GM10266 (cell line): ENCODE results near the gene CFAP53.
"Not testable (repeated sequence)": the region's sequence is repeated elsewhere in the genome, so short reads cannot be mapped to it uniquely, and the experiment has no call there.

Experiments
- DNase-seq: peaks from one replicate; pipeline ENCODE4 v3.0.0; 2012; ENCODE audit errors: extremely low spot score
- TF ChIP-seq, protein P1 (sequence below): IDR thresholded peaks from 2 replicates; pipeline ENCODE4 v1.5.1; 2012; ENCODE audit warnings: mild to moderate bottlenecking, low read depth; ENCODE audit not compliant: control insufficient read depth, insufficient read depth; ENCODE audit errors: missing control alignments

The CFAP53 gene

DNA sequence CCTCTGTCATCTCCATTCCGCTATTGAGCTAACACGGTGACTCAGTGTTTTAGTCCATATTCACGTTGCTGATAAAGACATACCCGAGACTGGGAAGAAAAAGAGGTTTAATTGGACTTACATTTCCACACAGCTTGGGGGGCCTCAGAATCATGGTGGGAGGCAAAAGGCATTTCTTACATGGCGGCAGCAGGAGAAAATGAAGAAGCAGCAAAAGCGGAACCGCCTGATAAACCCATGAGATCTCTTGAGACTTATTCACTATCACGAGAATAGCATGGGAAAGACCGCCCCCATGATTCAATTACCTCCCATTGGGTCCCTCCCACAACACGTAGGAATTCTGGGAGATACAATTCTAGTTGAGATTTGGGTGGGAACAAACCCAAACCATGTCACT, 43.8 kb upstream of the CFAP53 start:
- TF ChIP-seq, protein P1, sequence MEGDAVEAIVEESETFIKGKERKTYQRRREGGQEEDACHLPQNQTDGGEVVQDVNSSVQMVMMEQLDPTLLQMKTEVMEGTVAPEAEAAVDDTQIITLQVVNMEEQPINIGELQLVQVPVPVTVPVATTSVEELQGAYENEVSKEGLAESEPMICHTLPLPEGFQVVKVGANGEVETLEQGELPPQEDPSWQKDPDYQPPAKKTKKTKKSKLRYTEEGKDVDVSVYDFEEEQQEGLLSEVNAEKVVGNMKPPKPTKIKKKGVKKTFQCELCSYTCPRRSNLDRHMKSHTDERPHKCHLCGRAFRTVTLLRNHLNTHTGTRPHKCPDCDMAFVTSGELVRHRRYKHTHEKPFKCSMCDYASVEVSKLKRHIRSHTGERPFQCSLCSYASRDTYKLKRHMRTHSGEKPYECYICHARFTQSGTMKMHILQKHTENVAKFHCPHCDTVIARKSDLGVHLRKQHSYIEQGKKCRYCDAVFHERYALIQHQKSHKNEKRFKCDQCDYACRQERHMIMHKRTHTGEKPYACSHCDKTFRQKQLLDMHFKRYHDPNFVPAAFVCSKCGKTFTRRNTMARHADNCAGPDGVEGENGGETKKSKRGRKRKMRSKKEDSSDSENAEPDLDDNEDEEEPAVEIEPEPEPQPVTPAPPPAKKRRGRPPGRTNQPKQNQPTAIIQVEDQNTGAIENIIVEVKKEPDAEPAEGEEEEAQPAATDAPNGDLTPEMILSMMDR: no peak
- no peak for DNase-seq

DNA sequence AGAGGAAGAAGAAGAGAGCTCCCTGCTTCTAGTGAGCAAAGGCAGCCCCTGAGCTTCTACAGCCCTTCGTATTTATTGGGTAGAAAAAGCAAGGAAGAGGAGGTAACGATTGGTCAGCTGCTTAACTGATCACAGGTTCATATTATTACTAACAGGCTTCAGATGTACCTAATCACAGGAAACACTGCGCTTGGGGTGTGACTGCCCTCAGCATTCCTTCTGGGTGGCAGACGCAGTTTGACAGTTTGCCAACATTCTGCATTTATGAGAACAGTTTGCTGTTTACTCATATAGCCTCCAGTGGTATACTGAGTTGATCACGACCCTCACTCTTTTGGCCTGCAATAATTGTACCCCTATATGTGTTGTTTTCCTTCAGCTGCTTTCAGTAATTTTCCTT, 42.6 kb upstream of the CFAP53 start:
- DNase-seq: not testable (repeated sequence)

DNA sequence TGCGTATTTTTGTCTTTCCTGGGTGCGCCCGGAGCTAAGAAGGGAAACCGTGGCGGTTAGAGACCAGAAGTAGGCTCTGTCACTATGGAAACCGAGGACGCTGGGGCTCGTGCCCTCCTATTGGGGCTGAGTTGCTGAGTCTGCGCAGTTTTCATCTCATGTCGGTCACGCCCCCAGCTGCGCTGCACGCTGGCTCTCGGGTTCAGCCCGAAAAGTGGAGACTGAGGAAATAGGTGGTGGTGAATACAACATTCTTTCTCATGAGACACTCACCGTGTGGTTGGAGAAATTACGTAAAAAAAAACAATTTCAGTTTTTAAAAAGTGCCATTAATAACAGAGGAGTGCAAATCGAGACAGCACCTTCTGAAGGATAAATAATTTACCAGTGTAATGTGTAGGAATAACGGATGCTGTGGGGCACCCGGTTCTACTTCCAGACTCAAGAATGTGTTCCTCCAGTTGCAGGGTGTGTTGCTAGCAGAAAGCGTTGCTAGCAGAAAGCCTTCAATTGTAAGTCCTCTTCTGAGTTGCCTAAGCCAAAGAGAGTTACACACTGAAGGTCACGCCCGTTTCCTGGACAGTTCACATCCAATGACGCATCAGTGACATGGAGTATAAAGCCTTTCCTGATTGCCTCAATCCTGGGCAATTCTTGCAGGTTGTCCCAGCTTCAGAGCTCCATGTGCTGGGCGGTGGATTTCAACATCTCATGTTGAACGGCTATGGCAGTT, 41.6 kb upstream of the CFAP53 start:
- DNase-seq: peak; percentile 97
- TF ChIP-seq, protein P1: no peak

DNA sequence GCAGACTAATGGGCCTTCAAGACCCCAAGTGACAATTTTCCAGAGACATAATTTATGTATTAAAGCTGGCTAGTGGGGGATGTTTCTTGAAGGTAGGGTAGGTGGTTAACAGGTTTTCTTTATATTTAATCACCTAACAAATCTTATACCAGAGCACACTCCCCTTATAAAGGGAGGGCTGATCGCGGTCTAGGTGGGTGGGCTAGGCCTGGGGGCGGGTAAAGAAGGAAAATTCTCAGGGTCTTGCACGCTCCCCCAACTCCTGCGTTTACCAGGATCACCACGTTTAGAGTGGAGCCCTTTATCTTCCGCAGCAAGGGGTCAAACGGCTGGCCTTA, 41.1 kb upstream of the CFAP53 start:
- DNase-seq: no peak
- TF ChIP-seq, protein P1: no peak

DNA sequence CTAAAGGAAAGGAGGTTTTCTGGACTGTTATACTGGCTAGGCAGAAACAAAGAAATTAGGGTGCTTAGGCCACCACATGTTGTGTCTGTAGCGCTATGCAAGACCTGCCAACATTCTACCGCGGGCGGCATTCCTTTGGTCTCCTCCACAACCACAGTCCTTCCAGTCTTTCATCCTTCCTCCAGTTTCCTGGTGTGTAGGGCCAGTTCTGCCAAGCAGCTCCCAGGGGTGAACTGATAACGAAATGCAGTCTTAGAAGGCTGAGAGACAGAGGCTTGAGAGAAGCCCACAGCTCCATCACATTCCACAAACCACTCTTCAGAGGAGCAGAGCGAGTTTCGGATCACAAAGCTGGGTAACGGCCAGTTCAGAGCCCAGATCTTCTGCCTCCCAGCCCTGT, 40.6 kb upstream of the CFAP53 start:
- TF ChIP-seq, protein P1: no peak
- no peak for DNase-seq

DNA sequence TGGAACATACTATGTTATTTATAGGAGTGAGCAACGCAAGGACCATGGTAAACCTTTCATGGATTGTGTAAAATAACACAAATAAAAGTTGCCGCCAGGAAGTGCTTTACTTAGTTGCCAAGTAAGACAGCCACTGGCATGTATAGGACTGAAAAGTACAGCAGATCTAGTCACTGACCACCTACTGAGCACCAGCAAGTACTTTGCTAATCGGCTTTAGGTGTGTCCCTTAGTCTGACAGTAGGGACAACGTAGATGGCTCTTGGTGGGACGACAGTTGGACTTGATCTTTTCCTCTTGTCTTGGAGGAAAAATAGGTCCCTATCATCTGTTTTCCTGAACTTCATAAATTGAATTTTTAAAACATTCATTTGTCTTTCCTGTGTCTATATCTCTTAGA, 34.8 kb upstream of the CFAP53 start:
- DNase-seq: no peak
- TF ChIP-seq, protein P1: no peak

DNA sequence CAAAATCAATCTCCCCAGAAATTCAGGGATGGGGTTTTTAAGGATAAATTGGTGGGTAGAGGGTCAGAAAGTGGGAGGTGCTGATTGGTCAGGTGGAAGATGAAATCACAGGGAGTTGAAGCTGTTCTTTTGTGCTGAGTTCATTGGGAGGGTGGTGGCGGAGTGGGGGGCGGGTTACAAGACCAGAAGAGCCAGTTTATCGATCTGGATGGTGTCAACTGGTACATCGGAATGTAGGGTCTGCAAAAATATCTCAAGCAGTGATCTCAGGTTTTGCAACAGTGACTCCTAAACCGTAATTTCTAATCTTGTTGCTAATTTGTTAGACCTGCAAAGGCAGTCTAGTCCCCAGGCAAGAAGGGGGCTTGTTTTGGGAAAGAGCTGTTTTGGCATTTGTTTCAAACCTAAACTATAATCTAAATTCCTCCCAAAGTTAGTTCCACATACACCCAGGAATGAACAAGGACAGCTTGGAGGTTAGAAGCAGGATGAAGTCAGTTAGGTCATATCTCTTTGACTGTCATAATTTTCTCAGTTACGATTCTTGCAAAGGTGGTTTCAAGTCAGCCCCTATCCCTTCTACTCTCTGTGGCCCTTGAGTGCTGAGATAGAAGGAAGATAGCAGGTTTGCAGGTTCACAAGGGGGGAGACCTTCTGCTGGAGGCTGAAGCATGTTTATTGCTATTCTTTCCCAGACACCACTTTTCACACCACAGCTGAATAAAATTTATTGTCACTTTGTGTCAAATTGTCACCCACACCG, 33.5 kb upstream of the CFAP53 start:
- no peak for DNase-seq
- TF ChIP-seq, protein P1: no peak
